Thyroid gland (tissue), 4 donors: Measurements from ENCODE around the gene ZNF536. TPM values are rescaled to one million over a fixed set of nuclear protein-coding genes. Genes with fewer than 3 reads are reported as not detected.

Experiments used
- DNase-seq, 2 donors: peaks; one replicate each; pipeline ENCODE4 v3.0.0-alpha.2; 2019
- H3K27ac ChIP-seq, 3 donors: fragments of 200-600 bp; sonication (generic); 1 replicate in 2 of 3; 2 replicates in 1 of 3; pipeline ENCODE4 v1.5.1; 2016 to 2019; ENCODE audit warnings: mild to moderate bottlenecking in 1 of 3, moderate library complexity in 1 of 3
- H3K27me3 ChIP-seq: fragments of 200-600 bp; sonication (generic); one replicate; pipeline ENCODE4 v1.5.1; 2019
- H3K36me3 ChIP-seq, 2 donors: fragments of 200-600 bp; sonication (generic); one replicate each; pipeline ENCODE4 v1.5.1; 2016 to 2019
- H3K4me1 ChIP-seq, 2 donors: fragments of 200-600 bp; sonication (generic); one replicate each; pipeline ENCODE4 v1.5.1; 2017 to 2019
- H3K4me3 ChIP-seq, 3 donors: fragments of 200-600 bp; sonication (generic); replicated peaks in 1 of 3; 1 replicate in 2 of 3; 2 replicates in 1 of 3; pipeline ENCODE4 v1.5.1; 2016; ENCODE audit warnings: mild to moderate bottlenecking in 1 of 3
- H3K9me3 ChIP-seq: fragments of 200-600 bp; sonication (generic); one replicate; pipeline ENCODE4 v1.5.1; 2017
- POLR2A ChIP-seq, 2 donors: fragments of 450-650 bp; IDR thresholded peaks; one replicate each; pipeline ENCODE4 v1.6.1; 2017; ENCODE audit warnings: antibody characterized with exemption in 2 of 2, mild to moderate bottlenecking in 2 of 2, moderate library complexity in 1 of 2
- WGBS, 2 donors: methylation state at CpG; one replicate each; pipeline ENCODE4 v1.1.5; 2017; 5-methylcytosine and 5-hydroxymethylcytosine counted together
- intact Hi-C: fragments of 100-400 bp; cut with DNase I; formaldehyde crosslinking; loops from one replicate; pipeline ENCODE4 v1.15.1; 2023
- total RNA-seq, 4 donors: library from RNA; depleted of rRNA; stranded (reverse); fragments of >200 nt; gene quantifications; one replicate each; pipeline ENCODE4 v1.2.3, GENCODE V29; 2016
- TF ChIP-seq, protein P1 (sequence below), 6 experiments: fragments of 200-600 bp in 3 of 6; fragments of 450-650 bp in 3 of 6; sonication (generic) in 3 of 6; IDR thresholded peaks; one replicate each; pipeline ENCODE4 v1.5.1; 2016 to 2019; ENCODE audit warnings: antibody characterized with exemption in 6 of 6, mild to moderate bottlenecking in 2 of 6, inconsistent platforms in 1 of 6, moderate library complexity in 1 of 6

ZNF536 gene
- 10 to 100 TPM in 1 of 4 donors, 1 to 10 TPM in 3; 1.1 to 10.8 (median 5.3) TPM for total RNA-seq

DNA sequence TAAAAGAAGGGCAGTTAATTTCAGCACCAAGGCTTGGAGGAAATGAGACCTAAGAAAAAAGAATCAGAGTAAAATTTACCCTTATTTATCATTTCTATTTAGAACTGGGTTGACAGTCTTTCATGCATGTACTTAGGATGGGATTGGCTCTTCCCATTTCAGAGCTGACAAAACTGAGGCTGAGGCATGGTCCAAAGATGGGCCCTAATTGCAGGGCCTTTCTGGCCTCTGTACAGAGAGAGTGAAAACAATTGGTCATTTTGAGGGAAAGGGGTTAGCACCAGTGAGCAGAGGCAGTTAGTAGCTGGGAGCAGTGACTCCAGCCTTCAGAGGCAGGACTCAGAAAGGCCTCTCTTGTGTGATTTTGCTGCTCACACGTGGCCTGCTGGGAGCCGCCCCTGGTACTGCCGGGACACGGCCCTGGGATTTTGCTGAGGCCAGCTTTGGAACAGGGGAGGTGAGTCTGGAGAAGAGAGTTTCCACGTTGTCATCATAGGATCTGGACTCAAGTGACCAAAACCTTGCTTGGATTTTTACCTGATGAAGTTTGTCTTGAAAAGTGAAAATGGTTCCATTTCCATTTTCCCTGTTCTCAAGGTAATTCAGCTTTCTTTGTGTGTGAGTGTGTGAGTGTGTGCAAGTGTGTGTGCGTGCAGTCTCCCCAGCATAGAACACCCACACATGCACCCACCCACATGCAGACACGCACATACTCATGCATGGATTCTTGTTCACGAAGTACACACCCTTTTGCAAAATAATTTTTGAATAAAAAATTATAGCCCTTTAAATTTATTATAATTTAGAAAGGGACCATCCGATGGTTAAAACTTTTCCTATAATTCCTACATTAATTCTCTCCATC lies at the start of gene ZNF536:
Gene ZNF536 (plus strand): TSS at position 425 of the 865 bp plus-strand sequence. CDS start 71,179 bp downstream, outside the sequence.
- peaks cover 0 to 5% of the 10 kb centered on the region in 2 donors for H3K4me1 ChIP-seq
- H3K27ac ChIP-seq: no peak within 1 kb of the TSS
- 56 to 65% methylated on average over 9 of the region's 9 CpGs for WGBS, 2 donors

DNA sequence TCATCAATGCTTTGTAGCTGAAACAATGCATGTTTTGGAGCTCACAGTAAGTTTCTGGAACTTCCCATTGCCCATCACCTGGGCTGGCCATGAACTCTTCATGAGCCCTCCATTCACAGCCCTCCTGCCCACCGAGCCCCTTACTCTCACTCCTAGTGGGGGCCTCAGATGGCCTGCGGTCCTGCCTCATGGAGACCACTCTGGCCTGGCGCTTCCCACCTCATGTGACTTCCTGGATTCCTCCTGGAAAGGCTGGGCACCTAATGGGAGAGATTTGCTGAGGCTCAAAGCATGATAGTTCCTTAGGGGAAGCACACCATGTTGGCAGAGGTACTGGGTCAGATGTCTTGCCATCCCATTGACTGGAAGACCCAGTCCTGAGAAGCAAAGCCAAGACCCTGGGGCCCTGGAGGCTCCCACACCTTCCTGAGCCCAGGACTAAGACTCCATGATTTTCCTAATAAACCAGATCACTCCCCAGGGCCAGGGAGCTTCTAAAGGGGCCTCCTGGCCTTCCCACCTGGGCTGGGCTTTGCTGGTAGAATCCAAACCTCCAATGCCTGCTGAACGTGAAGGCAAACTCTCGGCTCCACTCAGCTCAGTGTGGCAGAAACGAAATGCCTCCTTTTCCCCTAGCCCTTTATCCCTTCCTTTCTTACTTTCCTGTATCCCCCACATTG lies 49.4 kb upstream of the ZNF536 start:
- Histone ChIP-seq H3K9me3 (no peaks in the 10 kb centered on the region), H3K36me3 (no peaks in the 10 kb centered on the region), H3K4me3 (no peak overlapping the region), H3K4me1 (peaks cover 4 to 13% of the 10 kb centered on the region in 2 donors), H3K27me3 (no peaks in the 10 kb centered on the region), H3K27ac (no peak overlapping the region)
- no peak for TF ChIP-seq POLR2A (IDR thresholded peaks at IDR 0.05)
- TF ChIP-seq, protein P1, sequence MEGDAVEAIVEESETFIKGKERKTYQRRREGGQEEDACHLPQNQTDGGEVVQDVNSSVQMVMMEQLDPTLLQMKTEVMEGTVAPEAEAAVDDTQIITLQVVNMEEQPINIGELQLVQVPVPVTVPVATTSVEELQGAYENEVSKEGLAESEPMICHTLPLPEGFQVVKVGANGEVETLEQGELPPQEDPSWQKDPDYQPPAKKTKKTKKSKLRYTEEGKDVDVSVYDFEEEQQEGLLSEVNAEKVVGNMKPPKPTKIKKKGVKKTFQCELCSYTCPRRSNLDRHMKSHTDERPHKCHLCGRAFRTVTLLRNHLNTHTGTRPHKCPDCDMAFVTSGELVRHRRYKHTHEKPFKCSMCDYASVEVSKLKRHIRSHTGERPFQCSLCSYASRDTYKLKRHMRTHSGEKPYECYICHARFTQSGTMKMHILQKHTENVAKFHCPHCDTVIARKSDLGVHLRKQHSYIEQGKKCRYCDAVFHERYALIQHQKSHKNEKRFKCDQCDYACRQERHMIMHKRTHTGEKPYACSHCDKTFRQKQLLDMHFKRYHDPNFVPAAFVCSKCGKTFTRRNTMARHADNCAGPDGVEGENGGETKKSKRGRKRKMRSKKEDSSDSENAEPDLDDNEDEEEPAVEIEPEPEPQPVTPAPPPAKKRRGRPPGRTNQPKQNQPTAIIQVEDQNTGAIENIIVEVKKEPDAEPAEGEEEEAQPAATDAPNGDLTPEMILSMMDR (IDR thresholded peaks at IDR 0.05): no peak
- intact Hi-C loops: no loop called here
- no peak for DNase-seq
- 92 to 93% methylated on average over 6 of the region's 6 CpGs for WGBS, 2 donors

More for the DNA sequence above, at the start of gene ZNF536:
- TF ChIP-seq, protein P1 (IDR thresholded peaks at IDR 0.05): no peak
- TF ChIP-seq POLR2A (IDR thresholded peaks at IDR 0.05): no peak
- no peaks in the 10 kb centered on the region for H3K36me3 ChIP-seq
- no peak within 1 kb of the TSS for H3K4me3 ChIP-seq
- H3K9me3 ChIP-seq: no peaks in the 10 kb centered on the region
- peak in 1 of 2 donors; percentile 23 for DNase-seq
- intact Hi-C loops: no loop called here
- no peaks in the 10 kb centered on the region for H3K27me3 ChIP-seq

GRCh38 chr19:30323904-30324303 lies 48.3 kb upstream of the ZNF536 start:
- no peak overlapping the region for H3K4me3 ChIP-seq
- no peak for DNase-seq
- H3K27me3 ChIP-seq: no peaks in the 10 kb centered on the region
- intact Hi-C loops: no loop called here
- H3K36me3 ChIP-seq: no peaks in the 10 kb centered on the region
- H3K9me3 ChIP-seq: no peaks in the 10 kb centered on the region
- TF ChIP-seq, protein P1 (IDR thresholded peaks at IDR 0.05): no peak
- TF ChIP-seq POLR2A (IDR thresholded peaks at IDR 0.05): no peak
- peaks cover 4 to 13% of the 10 kb centered on the region in 2 donors for H3K4me1 ChIP-seq
- H3K27ac ChIP-seq: no peak overlapping the region

DNA sequence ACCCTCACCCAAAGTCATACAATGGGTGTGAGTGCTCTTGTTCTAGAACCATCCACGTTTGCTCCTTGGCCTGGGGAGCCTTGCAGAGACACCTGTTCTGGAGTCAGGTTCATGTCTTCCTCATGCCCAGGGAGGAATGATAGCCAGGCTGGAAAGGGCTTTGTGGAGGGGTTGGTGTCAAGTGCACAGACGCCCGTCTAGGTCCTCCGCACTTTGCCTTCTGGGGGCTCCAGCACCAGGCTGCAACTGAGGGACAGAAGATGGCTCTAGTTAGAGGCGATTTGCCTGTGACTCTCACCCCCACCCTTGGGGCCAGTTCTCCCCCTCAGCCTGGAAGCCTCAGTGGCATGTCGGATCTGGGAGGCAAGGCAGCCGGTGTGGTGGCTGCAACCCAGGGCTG lies 47.2 kb upstream of the ZNF536 start:
- peaks cover 4 to 13% of the 10 kb centered on the region in 2 donors for H3K4me1 ChIP-seq
- H3K36me3 ChIP-seq: no peaks in the 10 kb centered on the region
- 91 to 98% methylated on average over 4 to 7 of the region's 7 CpGs for WGBS, 2 donors
- intact Hi-C loops: no loop called here
- no peaks in the 10 kb centered on the region for H3K9me3 ChIP-seq
- no peak for TF ChIP-seq POLR2A (IDR thresholded peaks at IDR 0.05)
- TF ChIP-seq, protein P1 (IDR thresholded peaks at IDR 0.05): no peak
- DNase-seq: no peak
- H3K4me3 ChIP-seq: no peak overlapping the region
- no peak overlapping the region for H3K27ac ChIP-seq
- no peaks in the 10 kb centered on the region for H3K27me3 ChIP-seq
